ENCODE data around the gene TAS2R60.
A peak's percentile ranks its signal among the peaks of the same experiment; 100 is the strongest.
"Not testable (repeated sequence)": the region's sequence is repeated elsewhere in the genome, so short reads cannot be mapped to it uniquely, and the experiment has no call there.

The TAS2R60 gene, protein sequence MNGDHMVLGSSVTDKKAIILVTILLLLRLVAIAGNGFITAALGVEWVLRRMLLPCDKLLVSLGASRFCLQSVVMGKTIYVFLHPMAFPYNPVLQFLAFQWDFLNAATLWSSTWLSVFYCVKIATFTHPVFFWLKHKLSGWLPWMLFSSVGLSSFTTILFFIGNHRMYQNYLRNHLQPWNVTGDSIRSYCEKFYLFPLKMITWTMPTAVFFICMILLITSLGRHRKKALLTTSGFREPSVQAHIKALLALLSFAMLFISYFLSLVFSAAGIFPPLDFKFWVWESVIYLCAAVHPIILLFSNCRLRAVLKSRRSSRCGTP

DNA sequence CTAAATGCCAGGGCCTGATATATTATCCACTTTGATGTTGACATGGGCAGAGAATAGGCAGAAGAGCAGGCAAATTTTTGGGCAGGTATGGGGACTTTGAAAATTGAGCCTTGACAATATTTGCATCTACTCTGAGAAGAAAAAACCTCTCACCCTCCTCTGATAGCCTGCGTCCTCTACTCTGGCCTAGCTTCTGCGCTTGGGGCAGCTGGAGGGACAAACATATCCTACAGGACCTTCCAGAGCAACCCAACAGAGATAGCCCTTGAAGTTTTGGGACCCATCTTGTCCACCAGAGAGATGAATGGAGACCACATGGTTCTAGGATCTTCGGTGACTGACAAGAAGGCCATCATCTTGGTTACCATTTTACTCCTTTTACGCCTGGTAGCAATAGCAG, at the start of gene TAS2R60:
Gene TAS2R60, plus strand, starts transcription at position 301 of the 400 bp plus-strand sequence. Its CDS starts 0 bp downstream, at position 301.
- no peak for DNase-seq

DNA sequence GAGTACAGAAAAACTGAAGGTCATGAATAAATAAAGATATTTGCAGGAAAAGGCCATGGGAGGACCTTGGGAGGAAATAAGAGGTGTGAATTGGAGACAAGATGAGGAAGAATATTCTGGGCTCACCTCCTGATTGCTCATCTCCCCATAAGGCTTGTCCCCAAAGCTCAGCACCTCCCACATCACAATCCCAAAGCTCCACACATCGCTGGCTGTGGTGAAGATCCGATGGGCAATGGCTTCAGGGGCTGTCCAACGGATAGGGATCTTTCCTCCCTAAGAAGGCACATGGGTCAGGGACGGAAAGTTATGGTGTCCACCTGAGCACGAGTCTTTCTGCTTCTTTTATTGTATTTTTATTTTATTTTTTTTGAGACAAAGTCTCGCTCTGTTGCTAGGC, 49.2 kb upstream of the TAS2R60 start:
- no peak for DNase-seq

DNA sequence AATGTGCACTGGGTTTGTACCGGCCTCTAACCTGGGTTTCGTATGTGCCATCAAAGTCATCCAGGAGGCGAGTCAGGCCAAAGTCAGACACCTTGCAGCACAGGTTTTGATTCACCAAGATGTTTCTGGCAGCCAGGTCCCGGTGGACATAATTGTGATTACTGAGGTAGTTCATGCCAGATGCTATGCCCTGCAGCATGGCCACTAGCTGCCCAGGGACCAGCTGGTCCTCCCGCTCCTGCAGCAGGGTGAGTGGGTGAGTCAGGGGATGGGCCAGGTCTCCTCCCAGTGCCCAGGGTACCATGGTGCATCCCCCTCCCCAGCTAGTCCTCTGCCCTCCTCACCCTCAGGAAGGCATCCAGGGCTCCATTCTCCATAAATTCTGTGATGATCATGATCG, 48.5 kb upstream of the TAS2R60 start:
- no peak for DNase-seq

DNA sequence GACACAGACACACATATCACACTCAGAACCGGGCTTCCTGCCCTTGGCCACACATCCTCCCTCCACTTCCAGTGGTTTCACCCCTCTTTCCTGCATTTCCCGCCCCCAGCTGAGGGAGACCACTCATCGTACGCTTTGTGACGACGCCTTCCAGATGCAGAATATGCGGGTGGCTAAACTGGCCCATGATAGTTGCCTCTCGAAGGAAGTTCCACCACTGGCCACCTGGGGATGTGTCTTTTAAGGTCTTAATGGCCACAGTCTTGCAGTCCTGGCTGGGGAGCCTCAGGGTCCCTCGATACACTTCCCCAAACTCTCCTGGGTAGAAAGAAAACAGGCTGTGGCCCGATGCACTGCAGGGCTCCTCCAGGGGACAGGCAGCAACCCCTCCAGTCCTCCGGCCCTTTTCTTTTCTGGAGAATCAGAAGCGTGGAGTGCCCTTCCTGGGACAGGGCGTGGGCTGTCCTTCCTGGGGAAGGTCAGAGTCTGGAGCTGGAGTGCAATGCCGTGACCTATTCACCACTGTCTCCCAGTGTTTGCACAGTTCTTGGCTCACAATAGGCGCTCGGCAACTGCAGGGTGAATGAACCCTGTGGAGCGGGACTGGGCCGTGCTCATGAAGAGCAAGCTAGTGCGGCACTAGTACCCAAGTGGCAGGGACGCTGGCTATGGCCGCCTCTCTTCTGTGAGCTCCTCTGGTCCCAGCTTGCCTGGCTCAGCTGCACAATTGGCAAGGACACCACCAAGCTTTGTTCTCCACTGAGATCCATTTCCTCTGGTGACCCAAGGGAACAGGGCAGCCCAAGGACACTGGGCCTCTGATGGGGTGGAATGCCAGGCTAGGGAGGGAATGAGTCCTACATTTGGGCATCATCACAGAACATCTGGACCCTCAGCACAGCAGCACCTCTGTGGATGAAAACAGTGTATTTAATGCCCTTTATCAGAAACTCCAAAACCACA, 47.8 kb upstream of the TAS2R60 start:
- no peak for DNase-seq

DNA sequence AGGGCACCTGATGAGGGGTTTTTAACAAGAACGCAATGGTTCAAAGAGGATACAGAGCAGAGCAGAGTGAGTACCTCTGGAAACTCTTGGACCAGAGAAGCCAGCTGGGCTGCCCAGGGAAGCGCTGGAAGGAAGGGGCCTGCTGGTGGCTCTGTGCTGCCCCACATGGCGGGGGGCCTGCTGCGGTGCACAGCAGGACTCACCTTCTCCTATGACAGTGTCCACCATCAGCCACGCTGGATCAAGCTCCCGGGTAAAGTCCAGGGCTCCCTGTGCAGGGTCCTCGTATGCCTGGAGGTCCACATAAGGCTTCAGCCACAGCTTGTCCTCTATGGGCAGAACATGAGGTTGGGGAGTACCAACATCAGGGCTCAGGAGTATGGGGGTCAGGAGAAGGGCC, 47.1 kb upstream of the TAS2R60 start:
- DNase-seq: no peak

DNA sequence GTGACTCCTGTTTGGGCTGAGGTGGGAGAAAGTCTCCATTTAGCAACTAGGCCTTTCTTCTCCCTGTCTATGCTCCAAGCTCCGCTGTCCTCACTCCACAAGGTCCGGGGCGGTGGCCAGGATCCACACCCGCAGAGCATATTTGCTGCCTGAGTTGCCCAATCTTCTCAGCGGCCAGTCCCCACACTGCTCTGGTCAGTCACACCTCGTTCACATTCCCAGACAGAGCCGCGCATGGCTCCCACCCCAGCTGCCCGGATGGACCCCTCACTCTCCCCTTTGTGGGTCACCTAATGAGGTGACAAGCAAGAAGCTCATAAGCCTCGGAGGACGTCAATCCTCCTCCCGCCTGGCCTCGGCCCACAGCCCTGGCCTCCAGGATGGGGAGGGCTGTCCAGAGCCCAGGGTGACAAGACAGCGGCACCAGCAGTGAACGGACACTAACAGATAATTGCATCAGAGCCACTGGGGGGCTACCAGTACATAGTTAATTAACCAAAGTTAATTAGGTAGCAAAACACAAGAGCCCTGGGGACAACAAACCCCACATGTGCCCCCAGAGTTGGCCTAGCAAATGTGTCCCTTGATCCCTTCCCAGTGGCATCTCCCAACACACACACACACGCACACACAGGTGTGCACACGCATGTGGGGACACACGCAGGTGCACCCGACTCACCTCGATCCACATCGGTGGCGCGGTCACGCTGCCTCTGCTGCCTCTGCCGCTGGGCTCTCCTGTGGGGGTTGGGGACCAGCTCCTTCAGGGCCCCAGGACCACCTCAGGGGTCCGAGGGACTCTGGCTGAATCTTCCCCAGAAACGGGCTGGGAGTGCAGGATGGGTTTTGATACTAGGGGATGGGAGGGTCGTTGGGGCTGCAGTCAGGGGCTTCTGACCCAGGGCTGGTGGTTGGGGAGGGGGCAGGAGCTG, 46.4 kb upstream of the TAS2R60 start:
- DNase-seq: no peak

DNA sequence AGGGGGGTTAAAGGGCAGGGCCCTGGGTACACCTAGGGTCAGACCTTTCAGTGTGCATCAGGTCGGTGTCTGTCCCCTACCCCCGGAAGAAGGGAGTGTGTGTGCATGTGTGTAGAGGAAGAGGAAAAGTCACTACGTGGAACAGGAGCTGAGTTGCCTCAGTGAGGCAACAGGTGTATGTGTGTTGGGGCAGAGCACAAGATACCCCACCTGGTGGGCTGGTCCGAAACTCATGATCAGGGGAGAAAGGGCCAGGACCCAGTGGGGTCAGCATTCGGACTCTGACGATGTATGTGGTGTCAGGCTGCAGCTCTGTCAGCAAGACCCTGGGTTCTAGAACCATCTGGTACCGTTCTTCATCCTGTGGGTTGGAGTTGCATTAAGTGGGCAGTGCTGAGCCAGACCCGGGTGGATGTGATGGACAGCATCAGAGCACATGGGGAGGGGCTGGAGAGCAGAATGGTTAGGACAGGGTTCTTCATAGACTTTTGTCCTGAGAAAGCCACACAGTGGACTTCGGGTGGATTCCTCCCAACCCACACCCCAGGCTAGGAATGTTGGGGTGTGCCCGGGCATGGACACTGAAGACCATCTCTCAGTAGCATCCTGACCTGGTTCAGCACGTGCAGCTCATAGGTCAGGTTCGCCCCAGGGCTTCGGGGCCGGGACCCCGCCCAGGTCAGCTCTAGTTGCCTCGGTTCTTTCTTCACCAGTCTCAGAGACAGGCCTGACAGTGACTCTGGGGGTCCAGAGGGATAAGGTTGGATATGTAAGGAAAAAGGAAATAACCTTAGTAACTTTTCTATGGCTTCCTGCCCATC, 45.3 kb upstream of the TAS2R60 start:
- DNase-seq: no peak

DNA sequence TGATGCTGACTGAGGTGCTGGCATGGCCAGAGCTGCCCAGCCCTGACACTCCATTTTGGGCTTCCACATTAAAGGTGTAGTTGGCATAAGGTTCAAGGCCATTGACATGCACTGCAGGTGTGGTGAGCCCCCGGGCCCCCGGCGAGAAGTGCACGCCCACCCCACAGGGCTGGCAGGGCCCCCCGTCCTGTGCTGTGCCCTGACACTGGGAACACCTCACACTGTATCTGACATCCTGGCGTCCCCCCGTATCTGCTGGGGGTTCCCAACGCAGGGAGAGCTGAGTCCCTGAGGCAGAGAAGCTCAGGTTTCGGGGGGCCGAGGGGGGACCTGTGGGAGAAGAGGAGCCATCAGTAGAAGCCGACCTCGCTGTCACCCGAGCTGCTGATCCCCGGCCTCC, 44.6 kb upstream of the TAS2R60 start:
- DNase-seq: no peak

DNA sequence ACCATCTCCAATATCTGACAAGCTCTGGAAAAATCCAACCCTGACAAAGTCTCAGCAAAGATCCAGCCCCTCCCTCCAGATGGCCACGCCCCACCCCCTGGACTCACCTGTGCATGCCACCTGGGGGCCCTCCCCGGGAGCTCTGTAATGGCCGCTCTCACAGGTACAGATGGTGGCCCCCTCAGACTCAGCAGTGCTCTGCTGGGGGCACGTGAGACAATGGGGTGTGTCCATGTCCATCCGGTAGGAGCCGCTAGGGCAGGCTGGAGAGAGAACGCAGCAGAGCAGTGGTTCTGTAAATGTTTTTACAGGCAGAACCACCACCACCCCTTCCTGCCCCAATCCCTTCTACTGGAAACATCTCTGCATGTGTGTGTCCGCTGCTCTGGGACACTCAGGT, 44.1 kb upstream of the TAS2R60 start:
- no peak for DNase-seq

DNA sequence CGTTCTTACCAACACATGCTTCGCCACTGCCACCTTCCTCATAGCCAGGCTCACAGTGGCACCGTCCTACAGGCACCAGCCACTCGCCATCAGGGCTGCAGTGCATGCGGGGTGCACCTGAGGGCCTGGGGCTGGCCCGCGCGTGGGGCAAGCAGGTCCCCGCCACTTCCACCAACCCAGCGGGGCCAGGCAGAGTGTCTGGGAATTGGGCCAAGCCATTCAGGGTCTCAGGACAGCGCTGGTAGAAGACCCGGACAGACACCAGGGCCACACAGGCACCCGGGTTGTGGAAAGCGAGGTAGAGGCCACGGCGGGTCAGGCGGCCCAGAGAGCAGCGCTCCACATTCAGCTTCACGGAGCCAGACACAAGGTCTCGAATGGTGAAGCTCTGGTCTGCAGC, 43.6 kb upstream of the TAS2R60 start:
- no peak for DNase-seq

DNA sequence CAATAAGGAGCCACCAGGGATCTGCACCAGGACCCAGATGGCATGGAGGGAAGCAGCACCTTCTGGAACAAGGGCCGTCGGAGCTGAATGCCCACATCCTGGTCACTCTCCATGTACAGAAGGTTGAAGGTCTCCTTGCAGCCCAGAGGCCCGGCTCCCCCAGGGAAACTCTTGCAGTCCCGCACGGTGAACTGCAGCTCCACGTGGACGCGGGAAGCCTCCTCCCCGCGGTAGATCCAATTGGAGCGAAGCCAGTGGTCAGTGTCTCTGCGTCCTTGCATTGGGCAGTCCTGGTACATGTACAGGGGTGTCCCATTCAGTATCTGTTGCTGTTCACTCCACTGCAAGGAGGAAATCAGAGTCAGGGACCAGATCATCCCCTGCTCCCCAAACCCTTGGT, 42.0 kb upstream of the TAS2R60 start:
- no peak for DNase-seq

DNA sequence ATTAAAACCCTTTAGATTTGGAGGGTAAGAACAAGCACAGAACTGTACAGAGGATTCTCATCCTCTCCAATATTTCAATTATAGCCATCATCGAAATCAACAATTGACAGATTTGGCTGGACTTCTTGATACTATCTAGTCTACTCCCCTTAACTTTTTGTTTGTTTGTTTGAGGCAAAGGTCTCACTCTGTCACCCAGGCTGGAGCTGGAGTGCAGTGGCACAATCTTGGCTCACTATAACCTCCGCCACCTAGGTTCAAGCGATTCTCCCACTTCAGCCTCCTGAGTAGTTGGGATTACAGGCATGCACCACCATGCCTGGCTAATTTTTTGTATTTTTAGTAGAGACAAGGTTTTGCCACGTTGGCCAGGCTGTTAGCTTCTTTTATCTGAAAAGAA, 41.0 kb upstream of the TAS2R60 start:
- DNase-seq: not testable (repeated sequence)

DNA sequence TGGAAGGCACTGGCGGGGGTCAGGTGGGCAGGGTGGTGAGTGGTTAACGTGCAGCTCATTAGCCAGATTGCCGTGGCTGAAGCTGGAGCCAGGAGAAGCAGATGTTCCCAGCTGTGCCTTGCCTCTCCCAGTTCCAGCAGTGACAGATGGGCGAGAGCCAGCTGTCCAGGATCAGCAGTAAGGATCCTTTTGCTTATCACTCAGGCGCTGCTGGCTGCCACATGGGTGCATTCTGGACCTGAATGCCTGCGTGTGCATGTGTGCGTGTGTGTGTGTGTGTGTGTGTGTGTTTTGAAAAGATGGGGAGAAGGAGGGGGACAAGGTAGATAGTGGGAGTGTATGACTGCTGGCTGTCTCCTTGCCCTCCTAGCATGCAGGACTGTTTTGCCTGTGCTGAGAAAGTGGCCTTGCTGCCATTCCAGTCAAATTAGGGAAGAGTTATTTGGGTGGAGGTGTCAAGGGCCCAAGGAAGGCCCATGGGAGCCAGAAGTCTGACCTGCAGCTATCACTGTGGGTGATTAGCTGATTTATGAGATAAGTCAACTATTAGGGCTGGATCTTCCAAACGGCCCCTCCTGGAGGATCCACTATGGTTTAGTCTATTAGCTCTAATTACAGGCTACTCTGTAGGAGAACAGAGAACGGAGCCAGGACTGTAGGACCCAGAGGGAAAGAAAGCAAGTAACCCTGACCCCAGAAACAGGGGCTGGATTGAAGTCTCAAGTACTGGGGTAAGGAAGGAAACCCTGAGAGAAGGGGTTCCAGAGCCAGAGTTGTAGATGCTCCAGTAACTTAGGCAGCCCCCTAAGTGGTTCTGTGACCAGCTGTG, 37.9 kb upstream of the TAS2R60 start:
- DNase-seq: no peak

DNA sequence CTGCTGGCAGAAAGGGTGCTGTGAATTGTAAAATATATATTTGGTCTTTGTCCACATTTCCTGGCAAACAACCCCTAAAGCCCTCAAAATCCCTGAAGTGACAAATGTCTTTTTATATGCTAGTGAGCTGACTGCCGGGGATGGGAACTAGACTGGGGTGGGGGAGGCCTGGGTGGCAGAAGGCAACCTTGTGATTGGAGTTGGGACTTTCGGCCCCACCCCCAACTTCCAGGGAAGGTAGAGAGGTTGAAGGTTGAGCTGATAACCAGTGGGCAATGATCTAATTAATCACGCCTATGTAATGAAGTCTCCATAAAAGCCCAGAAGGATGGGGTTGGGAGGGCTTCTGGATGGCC, 37.3 kb upstream of the TAS2R60 start:
- no peak for DNase-seq

DNA sequence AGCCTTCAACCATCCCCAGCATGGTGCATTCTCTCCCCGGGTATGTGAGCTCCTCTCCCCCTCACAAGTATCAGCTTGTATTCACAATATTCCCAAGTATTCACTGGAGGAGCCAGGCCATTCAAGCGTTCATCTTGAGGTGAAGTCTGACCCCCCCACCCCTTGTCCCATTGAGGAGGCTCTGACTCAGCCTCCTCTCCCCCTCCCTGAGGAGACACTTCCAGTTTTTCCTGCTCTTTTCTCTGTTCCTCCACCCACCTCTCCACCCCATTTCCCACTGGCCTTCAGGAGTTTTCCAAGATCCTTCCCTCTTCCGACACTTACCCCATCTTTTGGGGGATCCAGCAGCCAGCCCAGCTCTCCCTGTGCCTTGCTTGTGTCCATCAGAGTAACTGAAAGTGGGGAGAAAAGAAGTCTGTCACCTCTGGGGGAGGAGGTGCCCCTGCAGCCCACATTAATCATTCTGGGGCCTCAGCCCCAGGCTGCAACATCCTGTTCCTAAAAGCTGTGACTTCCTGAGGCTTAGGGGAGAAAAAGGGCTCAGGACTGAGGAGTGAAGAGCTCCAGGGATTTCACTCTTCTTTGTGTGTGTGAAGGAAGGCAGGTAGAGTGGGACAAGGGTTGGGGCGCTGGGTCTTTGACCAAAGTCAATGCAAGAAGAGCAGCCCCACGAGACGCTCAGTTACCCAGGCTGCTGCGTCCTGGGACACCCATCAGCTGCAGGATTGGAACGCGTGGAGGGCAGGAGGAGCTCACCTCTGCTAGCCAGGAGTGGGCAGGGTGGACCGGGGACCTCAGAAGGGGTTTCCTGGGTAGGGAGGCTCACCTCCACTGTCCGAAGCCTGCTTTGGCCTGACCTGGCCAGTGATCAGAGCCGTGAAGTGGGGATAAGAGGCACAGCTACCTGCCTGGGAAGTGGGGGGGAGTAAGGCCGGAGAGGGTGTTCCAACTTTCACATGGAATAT, 35.7 kb upstream of the TAS2R60 start:
- DNase-seq: no peak

DNA sequence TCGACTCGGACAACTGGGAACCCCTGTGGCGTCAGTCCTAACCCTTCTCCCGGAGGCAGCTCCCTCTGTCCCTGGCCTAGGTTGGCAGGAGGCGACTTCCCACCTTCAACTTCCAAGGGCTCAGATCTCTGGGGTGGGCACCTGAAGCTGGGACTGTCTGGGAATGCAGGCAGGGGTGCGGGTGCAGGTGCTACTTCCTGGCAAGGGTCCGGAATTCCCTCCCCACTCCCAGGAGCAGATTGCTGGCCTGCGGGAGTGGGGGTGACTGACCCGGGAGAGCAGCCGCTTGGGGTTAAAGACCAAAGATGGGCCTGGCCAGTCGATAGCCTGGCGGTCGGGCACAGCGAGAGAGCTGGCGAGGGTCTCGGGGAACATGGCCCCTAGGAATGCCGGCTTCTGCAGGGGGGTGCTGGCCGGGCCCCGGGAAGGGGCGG, 35.0 kb upstream of the TAS2R60 start:
- no peak for DNase-seq

DNA sequence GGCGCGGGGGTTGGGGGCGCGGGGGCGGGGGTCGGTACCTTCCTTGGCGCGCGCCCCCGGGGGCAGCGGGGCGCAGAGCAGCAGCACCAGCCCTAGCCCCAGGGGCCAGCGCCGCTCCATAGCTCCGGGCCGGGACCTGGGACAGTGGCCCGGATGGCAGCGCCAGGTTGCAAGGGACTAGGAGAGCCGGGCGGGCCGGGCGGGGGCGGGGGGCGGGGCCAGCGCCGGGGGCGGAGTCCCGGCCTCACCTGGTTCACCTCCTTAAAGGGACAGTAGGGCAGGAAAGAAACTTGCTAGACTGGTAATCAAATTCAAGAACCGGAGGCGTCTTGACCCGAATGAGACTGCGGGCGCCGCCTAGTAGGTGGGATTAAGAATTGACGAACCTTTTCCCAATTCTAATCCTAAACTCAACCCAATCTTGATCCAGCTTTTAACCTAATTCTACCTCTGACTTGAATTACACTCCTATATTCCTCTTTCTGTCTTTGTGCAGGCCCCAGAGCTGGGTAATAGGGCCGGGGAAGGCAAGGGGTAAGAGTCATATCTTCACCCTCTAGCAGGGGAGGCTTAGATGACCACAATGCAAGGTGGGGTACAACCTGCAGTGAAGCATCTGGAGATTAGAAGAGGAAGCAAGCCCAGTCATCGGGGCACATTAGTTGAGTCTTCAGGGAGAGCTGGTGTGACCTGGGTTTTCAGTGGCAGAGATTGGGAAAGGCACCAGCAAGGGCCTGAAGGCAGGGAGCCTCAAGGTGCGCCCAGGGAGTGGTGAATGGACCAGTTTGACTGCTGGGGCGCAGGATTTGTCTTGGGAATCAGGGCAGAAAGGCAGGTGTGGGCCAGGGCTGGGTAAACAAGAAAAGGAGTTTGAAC, 34.3 kb upstream of the TAS2R60 start, which contains the start of gene EPHA1:
Gene EPHA1, minus strand, starts transcription at position 171 of the 876 bp plus-strand sequence. Its CDS starts 51 bp downstream, at position 120.
- DNase-seq: peak; percentile 38

DNA sequence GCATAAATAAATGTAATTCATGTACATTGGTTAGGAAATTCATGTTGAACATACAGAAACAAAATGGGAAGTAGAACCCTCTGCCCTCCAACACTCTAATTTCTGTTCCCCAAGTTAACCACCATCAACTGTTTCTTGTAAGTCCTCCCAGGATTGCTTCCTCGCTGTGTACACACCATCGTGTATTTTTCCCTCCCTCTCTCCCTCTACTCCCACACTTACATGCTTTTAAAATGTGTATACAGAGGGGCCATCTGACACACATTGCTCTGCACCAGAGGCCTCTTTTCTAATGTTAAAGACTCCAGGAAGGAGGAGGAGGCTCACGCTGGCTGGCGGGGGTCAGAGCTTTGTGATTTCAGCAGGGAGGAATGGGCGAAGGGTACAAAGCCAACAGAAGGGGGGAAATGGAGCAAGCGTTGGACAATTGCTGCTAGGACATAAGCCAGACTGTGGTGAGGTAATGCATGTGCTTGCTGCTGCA, 32.7 kb upstream of the TAS2R60 start:
- no peak for DNase-seq
